ENCODE data around the gene SLC34A3. TPM values are rescaled to one million over a fixed set of nuclear protein-coding genes. Genes with fewer than 3 reads are reported as not detected.

The SLC34A3 gene
- total and polyA plus RNA-seq, 2 donors (not counting 1 experiment from before 2014, with no cell fraction given), result not detected

DNA sequence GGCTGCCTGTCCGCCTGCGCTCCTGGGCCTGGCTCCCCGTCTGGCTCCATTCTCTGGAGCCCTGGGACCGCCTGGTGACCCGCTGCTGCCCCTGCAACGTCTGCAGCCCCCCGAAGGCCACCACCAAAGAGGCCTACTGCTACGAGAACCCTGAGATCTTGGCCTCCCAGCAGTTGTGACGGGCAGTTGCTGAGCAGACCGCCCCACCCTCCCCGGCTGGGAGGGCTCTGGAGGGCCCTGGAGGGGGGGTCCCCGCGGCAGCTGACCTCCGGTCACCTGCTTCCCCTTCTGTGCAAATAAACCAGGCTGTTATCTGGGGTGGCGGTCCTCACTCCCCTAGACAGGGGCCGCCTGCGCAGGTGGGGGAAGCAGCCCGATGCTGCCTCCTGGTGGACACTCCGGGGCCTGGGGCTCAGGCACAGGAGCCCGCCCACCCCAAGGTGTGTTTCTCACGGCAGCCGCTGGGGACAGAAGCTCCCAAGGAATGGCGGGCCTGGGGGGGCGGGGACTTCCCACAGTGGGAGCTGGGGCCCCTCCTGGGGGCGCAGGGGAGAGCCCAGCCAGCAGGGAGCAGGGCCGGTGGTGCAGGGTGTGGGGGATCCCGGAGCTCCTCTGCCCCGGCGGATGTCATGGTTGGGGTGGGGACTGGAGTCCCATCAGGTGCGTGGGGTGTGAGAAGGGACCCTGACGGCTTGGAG lies 5.7 kb downstream of the SLC34A3 start:
- ChIA-PET CTCF (interaction anchor here (0.6 to 8.9 kb wide), 42 partner anchors 11 to 448 kb away, joined by 3 to 76 read pairs (median 4); partner anchors contain the start of genes ANAPC2, CYSRT1, MAN1B1 and NELFB), POLR2A (interaction anchor here (0.5 to 1.6 kb wide), 8 partner anchors 12 to 834 kb away, joined by 3 to 8 read pairs (median 4); partner anchors contain the start of genes ANAPC2, MAN1B1 and SSNA1)
- Mint-ChIP-seq H3K9me3 (ENCODE audit: insufficient read depth) (no peaks in the 10 kb centered on the region), H3K4me3 (peak overlapping the region; percentile 53), H3K4me1 (peaks cover 38% of the 10 kb centered on the region), H3K27ac (no peak overlapping the region), H3K27me3 (no peaks in the 10 kb centered on the region)
- Histone ChIP-seq H3K4me3 (ENCODE audit: control extremely low read depth in 1 of 5, extremely low read depth in 1 of 5, insufficient read depth in 1 of 5, low read depth in 2 of 5, low read length in 4 of 5) (peak overlapping the region in 2 of 5 experiments; percentile 15 to 19), H2AFZ (ENCODE audit: insufficient read depth, low read depth, low read length, poor library complexity, severe bottlenecking) (peak overlapping the region; percentile 41), H3K9ac (ENCODE audit: low read length) (peak overlapping the region; percentile 26), H3K27ac (ENCODE audit: low read length in 2 of 2) (peak overlapping the region in 1 of 2 donors; percentile 33), H3K4me1 (ENCODE audit: control insufficient read depth in 2 of 2, insufficient read depth in 2 of 2, low read length in 2 of 2) (peaks cover 37 to 62% of the 10 kb centered on the region in 2 donors), H3K27me3 (replicated peaks in 1 of 4; ENCODE audit: control extremely low read depth in 1 of 4, control insufficient read depth in 3 of 4, insufficient read depth in 4 of 4, low read length in 3 of 4) (peaks cover 0 to 2% (median 0%) of the 10 kb centered on the region in 4 experiments), H3K4me2 (replicated peaks; ENCODE audit: low read depth, low read length, poor library complexity, severe bottlenecking) (peak overlapping the region; percentile 72), H4K20me1 (ENCODE audit: control insufficient read depth, insufficient read depth, low read length, poor library complexity, severe bottlenecking) (peaks cover 22% of the 10 kb centered on the region), H3K79me2 (ENCODE audit: control insufficient read depth, insufficient read depth, low read length) (peaks cover 29% of the 10 kb centered on the region), H3K36me3 (replicated peaks in 1 of 2; ENCODE audit: control extremely low read depth in 1 of 2, control insufficient read depth in 1 of 2, extremely low read depth in 1 of 2, insufficient read depth in 2 of 2, low read length in 1 of 2) (no peaks in the 10 kb centered on the region), H3K9me3 (ENCODE audit: control extremely low read depth in 1 of 3, control insufficient read depth in 2 of 3, insufficient read depth in 1 of 3, low read length in 2 of 3) (peaks cover 0 to 3% (median 0%) of the 10 kb centered on the region in 3 donors)
- TF ChIP-seq EZH2 (IDR thresholded peaks at IDR 0.05; ENCODE audit: borderline replicate concordance, insufficient read depth, low read depth, low read length, poor library complexity, severe bottlenecking), result no peak
- peak; percentile 98 for TF ChIP-seq CTCF (IDR thresholded peaks at IDR 0.05)
- ATAC-seq (ENCODE audit: low read depth) (peak; percentile 29), DNase-seq (peak; percentile 95)
- intact Hi-C loops (cut with micrococcal nuclease), result loop anchor here (1.0 to 2.0 kb wide), 6 partner anchors 13 to 209 kb away; partner anchors contain the start of genes ANAPC2, NPDC1, SSNA1 and TPRN
- WGBS (ENCODE audit: insufficient coverage), result 6% methylated on average over 30 of the region's 31 CpGs

Data from B cell (primary cell).